Lung (tissue), 12 donors: ENCODE results near the gene GHRL. TPM values are rescaled to one million over a fixed set of nuclear protein-coding genes. Genes with fewer than 3 reads are reported as not detected.
"Not testable (repeated sequence)": the region's sequence is repeated elsewhere in the genome, so short reads cannot be mapped to it uniquely, and the experiment has no call there.

Source experiments
- ATAC-seq: fragments of 200-7000 bp; cut with Tn5 transposase; one replicate; pipeline ENCODE4 v1.9.1; 2020; ENCODE audit warnings: moderate number of reproducible peaks; ENCODE audit not compliant: insufficient read depth, low FRiP score
- DNase-seq, 3 donors: peaks; one replicate each; pipeline ENCODE4 v3.0.0-alpha.2; 2013 to 2017
- H3K27ac ChIP-seq, 2 donors: one replicate each; pipeline ENCODE4 v1.5.1; 2013; ENCODE audit warnings: mild to moderate bottlenecking in 2 of 2, moderate library complexity in 2 of 2, control low read depth in 1 of 2, inconsistent platforms in 1 of 2, low read depth in 1 of 2, low read length in 1 of 2
- H3K27me3 ChIP-seq, 3 donors: one replicate each; pipeline ENCODE4 v1.5.1; 2013; ENCODE audit warnings: low read length in 2 of 3; ENCODE audit not compliant: control insufficient read depth in 3 of 3, insufficient read depth in 3 of 3
- H3K36me3 ChIP-seq, 4 donors: one replicate each; pipeline ENCODE4 v1.5.1; 2013; ENCODE audit warnings: low read length in 4 of 4, mild to moderate bottlenecking in 1 of 4, moderate library complexity in 1 of 4; ENCODE audit not compliant: control insufficient read depth in 4 of 4, insufficient read depth in 4 of 4
- H3K4me1 ChIP-seq, 5 donors: one replicate each; pipeline ENCODE4 v1.5.1; 2013; ENCODE audit warnings: low read length in 5 of 5, mild to moderate bottlenecking in 2 of 5, moderate library complexity in 1 of 5; ENCODE audit not compliant: control insufficient read depth in 5 of 5, insufficient read depth in 5 of 5
- H3K4me3 ChIP-seq: one replicate; pipeline ENCODE4 v1.5.1; 2013; ENCODE audit warnings: mild to moderate bottlenecking, control low read depth, moderate library complexity
- H3K9ac ChIP-seq, 2 donors: one replicate each; pipeline ENCODE4 v1.5.1; 2013; ENCODE audit warnings: low read length in 2 of 2, control low read depth in 1 of 2; ENCODE audit not compliant: insufficient read depth in 1 of 2
- H3K9me3 ChIP-seq, 4 donors: one replicate each; pipeline ENCODE4 v1.5.1; 2013; ENCODE audit warnings: low read length in 3 of 4, mild to moderate bottlenecking in 1 of 4, moderate library complexity in 1 of 4; ENCODE audit not compliant: control insufficient read depth in 4 of 4, insufficient read depth in 3 of 4
- WGBS, 2 donors: extraction: QIAGEN DNeasy Blood & Tissue Kit; methylation state at CpG; one replicate each; pipeline ENCODE4 v1.1.7; 2013; 5-methylcytosine and 5-hydroxymethylcytosine counted together
- polyA plus RNA-seq, 2 donors: library from polyadenylated mRNA; stranded (reverse); fragments of 200-250 nt; gene quantifications; one replicate each; pipeline ENCODE4 v1.2.1, GENCODE V29; 2013
- total RNA-seq, 2 donors: library from RNA; depleted of rRNA in 1 of 2; stranded (reverse); fragments of >200 nt in 1 of 2; gene quantifications; one replicate each; pipeline ENCODE4 v1.2.1, GENCODE V29; 2014 to 2021
- TF ChIP-seq, protein P1 (sequence below): IDR thresholded peaks from 2 replicates; pipeline ENCODE4 v1.5.1; 2012; ENCODE audit warnings: mild to moderate bottlenecking; ENCODE audit errors: control extremely low read depth, extremely low read depth
- donor health status: control.
- donor health status: control.
- donor health status: Bipolar disorder and iron deficiency.
- donor health status: healthy.
- donor health status: DM: yes; HTN: yes; CAD: no.

The GHRL gene
- total and polyA plus RNA-seq, 4 donors: 5.4 to 28.2 (median 10.7) TPM

- H3K4me1 ChIP-seq: peaks cover 0 to 13% (median 0%) of the 10 kb centered on the region in 5 donors
- ATAC-seq (no peak), DNase-seq (no peak)
- WGBS, 2 donors: 97% methylated on average over 5 of the region's 5 CpGs
- H3K9me3 ChIP-seq: no peaks in the 10 kb centered on the region
- H3K9ac ChIP-seq: no peak overlapping the region
- no peaks in the 10 kb centered on the region for H3K27me3 ChIP-seq
- H3K36me3 ChIP-seq: peaks cover 0 to 29% (median 9%) of the 10 kb centered on the region in 4 donors
- no peak overlapping the region for H3K27ac ChIP-seq
- TF ChIP-seq, protein P1, sequence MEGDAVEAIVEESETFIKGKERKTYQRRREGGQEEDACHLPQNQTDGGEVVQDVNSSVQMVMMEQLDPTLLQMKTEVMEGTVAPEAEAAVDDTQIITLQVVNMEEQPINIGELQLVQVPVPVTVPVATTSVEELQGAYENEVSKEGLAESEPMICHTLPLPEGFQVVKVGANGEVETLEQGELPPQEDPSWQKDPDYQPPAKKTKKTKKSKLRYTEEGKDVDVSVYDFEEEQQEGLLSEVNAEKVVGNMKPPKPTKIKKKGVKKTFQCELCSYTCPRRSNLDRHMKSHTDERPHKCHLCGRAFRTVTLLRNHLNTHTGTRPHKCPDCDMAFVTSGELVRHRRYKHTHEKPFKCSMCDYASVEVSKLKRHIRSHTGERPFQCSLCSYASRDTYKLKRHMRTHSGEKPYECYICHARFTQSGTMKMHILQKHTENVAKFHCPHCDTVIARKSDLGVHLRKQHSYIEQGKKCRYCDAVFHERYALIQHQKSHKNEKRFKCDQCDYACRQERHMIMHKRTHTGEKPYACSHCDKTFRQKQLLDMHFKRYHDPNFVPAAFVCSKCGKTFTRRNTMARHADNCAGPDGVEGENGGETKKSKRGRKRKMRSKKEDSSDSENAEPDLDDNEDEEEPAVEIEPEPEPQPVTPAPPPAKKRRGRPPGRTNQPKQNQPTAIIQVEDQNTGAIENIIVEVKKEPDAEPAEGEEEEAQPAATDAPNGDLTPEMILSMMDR: no peak
- H3K4me3 ChIP-seq: no peak overlapping the region
Measured at GRCh38 chr3:10269443-10269842, 23.3 kb downstream of the GHRL start.

- 91 to 93% methylated on average over 5 of the region's 5 CpGs for whole genome bisulfite sequencing, 2 donors
Measured at GRCh38 chr3:10268930-10269329, 23.8 kb downstream of the GHRL start.

DNA sequence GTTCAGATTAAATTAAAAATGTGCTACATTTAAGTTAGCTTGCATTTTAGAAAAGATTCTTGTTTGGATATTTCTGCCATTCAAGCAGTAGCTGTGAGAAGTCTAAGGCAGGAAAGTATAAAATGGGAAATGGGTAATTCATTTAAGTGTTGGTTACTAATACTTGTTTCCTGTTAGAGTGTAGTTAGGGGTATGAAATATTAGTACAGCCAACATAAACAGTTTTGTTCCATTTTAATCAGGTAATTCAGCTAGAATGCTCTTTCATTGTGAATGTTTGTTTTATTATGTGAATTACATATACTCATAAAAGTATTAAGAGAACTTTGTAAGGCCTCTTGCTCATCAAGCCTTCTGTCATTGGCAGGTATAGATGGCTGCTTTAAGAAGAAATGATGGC, 24.6 kb downstream of the GHRL start:
- Histone ChIP-seq H3K27me3 (no peaks in the 10 kb centered on the region), H3K4me3 (no peak overlapping the region), H3K27ac (no peak overlapping the region), H3K36me3 (peaks cover 8 to 29% (median 12%) of the 10 kb centered on the region in 4 donors), H3K9me3 (no peaks in the 10 kb centered on the region), H3K4me1 (peaks cover 0 to 5% (median 2%) of the 10 kb centered on the region in 5 donors), H3K9ac (no peak overlapping the region)
- ATAC-seq (no peak), DNase-seq (no peak)
- TF ChIP-seq, protein P1: no peak

More at GRCh38 chr3:10268930-10269329, 23.8 kb downstream of the GHRL start:
- no peaks in the 10 kb centered on the region for H3K9me3 ChIP-seq
- peaks cover 3 to 29% (median 11%) of the 10 kb centered on the region in 4 donors for H3K36me3 ChIP-seq
- H3K27ac ChIP-seq: no peak overlapping the region
- TF ChIP-seq, protein P1: no peak
- H3K4me3 ChIP-seq: no peak overlapping the region
- no peak overlapping the region for H3K9ac ChIP-seq
- no peaks in the 10 kb centered on the region for H3K27me3 ChIP-seq
- DNase-seq (no peak), ATAC-seq (no peak)
- peaks cover 0 to 9% (median 0%) of the 10 kb centered on the region in 5 donors for H3K4me1 ChIP-seq

DNA sequence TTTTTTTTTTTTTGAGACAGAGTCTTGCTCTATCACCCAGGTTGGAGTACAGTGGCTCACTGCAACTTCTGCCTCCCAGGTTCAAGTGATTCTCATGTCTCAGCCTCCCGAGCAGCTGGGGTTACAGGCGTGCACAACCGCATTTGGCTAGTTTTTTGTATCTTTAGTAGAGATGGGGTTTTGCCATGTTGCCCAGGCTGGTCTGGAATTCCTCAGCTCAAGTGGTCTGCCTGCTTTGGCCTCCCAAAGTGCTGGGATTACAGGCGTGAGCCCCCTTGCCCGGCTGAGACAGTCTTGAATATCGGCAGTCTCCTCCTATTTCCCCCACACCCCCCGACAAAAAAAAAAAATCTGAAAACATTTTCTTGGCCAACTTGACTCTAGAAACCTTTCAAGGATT, 25.8 kb downstream of the GHRL start:
- ATAC-seq, H3K27ac ChIP-seq, H3K4me1 ChIP-seq, DNase-seq, H3K9me3 ChIP-seq, H3K27me3 ChIP-seq, H3K4me3 ChIP-seq, H3K9ac ChIP-seq: not testable (repeated sequence)
- WGBS, 2 donors: 82 to 87% methylated on average over 7 of the region's 7 CpGs
- peaks cover 9 to 29% (median 13%) of the 10 kb centered on the region in 4 donors for H3K36me3 ChIP-seq
